KMS-11 (cell line): ENCODE results near the gene NXPH1.

Source experiments
- H2AFZ ChIP-seq: fragments of 200-600 bp; sonication (generic); 2 replicates; pipeline ENCODE4 v1.6.1; 2016; ENCODE audit warnings: antibody characterized with exemption, mixed run types, low read depth
- H3K27ac ChIP-seq: fragments of 200-600 bp; sonication (generic); 2 replicates; pipeline ENCODE4 v1.6.1; 2016; ENCODE audit warnings: mild to moderate bottlenecking, mixed run types
- H3K27me3 ChIP-seq: fragments of 200-600 bp; sonication (generic); 2 replicates; pipeline ENCODE4 v1.6.1; 2017; ENCODE audit warnings: mild to moderate bottlenecking, low read depth, mixed run types, moderate library complexity; ENCODE audit not compliant: insufficient read depth
- H3K36me3 ChIP-seq: fragments of 200-600 bp; sonication (generic); 2 replicates; pipeline ENCODE4 v1.6.1; 2017; ENCODE audit warnings: mild to moderate bottlenecking, mixed run types; ENCODE audit not compliant: insufficient read depth
- H3K4me1 ChIP-seq: fragments of 200-600 bp; sonication (generic); 2 replicates; pipeline ENCODE4 v1.6.1; 2016; ENCODE audit warnings: mild to moderate bottlenecking, low read depth, mixed run types; ENCODE audit not compliant: poor library complexity, severe bottlenecking
- H3K4me2 ChIP-seq: fragments of 200-600 bp; sonication (generic); 2 replicates; pipeline ENCODE4 v1.7.0; 2016; ENCODE audit warnings: mild to moderate bottlenecking, mixed run types
- H3K4me3 ChIP-seq: fragments of 200-600 bp; sonication (generic); IDR thresholded peaks from 2 replicates; pipeline ENCODE4 v1.6.1; 2017; ENCODE audit warnings: low read depth, low read length, mixed read lengths; ENCODE audit not compliant: insufficient read depth
- H3K79me2 ChIP-seq: fragments of 200-600 bp; sonication (generic); 2 replicates; pipeline ENCODE4 v1.6.1; 2016; ENCODE audit warnings: low read depth, mixed run types; ENCODE audit not compliant: insufficient read depth
- H3K9ac ChIP-seq: fragments of 200-600 bp; sonication (generic); 2 replicates; pipeline ENCODE4 v1.6.1; 2016; ENCODE audit warnings: mild to moderate bottlenecking, mixed run types
- H4K20me1 ChIP-seq: fragments of 200-600 bp; sonication (generic); 2 replicates; pipeline ENCODE4 v1.6.1; 2016; ENCODE audit warnings: mild to moderate bottlenecking, mixed run types; ENCODE audit not compliant: insufficient read depth
- CTCF ChIP-seq: fragments of 200-600 bp; sonication (generic); conservative IDR thresholded peaks from 2 replicates; pipeline ENCODE4 v1.6.1; 2017; ENCODE audit warnings: low read depth, mild to moderate bottlenecking, antibody characterized with exemption, low read length, moderate library complexity, mixed read lengths

NXPH1 gene

GRCh38 chr7:8480527-8480926 lies 47.1 kb downstream of the NXPH1 start:
- H4K20me1 ChIP-seq, result no peaks in the 10 kb centered on the region
- H3K27me3 ChIP-seq, result no peaks in the 10 kb centered on the region
- no peak overlapping the region for H2AFZ ChIP-seq
- TF ChIP-seq CTCF, result no peak
- no peaks in the 10 kb centered on the region for H3K36me3 ChIP-seq
- no peaks in the 10 kb centered on the region for H3K79me2 ChIP-seq
- no peak overlapping the region for H3K9ac ChIP-seq
- H3K4me3 ChIP-seq, result no peak overlapping the region
- no peak overlapping the region for H3K4me2 ChIP-seq
- H3K4me1 ChIP-seq, result no peaks in the 10 kb centered on the region
- no peak overlapping the region for H3K27ac ChIP-seq

GRCh38 chr7:8481096-8481495 lies 47.7 kb downstream of the NXPH1 start:
- Histone ChIP-seq H3K4me1 (no peaks in the 10 kb centered on the region), H4K20me1 (no peaks in the 10 kb centered on the region), H3K27ac (no peak overlapping the region), H3K36me3 (no peaks in the 10 kb centered on the region), H3K79me2 (no peaks in the 10 kb centered on the region), H3K4me2 (no peak overlapping the region), H3K27me3 (no peaks in the 10 kb centered on the region), H3K9ac (no peak overlapping the region), H3K4me3 (no peak overlapping the region), H2AFZ (no peak overlapping the region)
- TF ChIP-seq CTCF, result no peak

- Histone ChIP-seq H3K27ac (no peak overlapping the region), H4K20me1 (no peaks in the 10 kb centered on the region), H3K36me3 (no peaks in the 10 kb centered on the region), H2AFZ (no peak overlapping the region), H3K79me2 (no peaks in the 10 kb centered on the region), H3K4me3 (no peak overlapping the region), H3K9ac (no peak overlapping the region), H3K27me3 (no peaks in the 10 kb centered on the region), H3K4me2 (no peak overlapping the region), H3K4me1 (no peaks in the 10 kb centered on the region)
- no peak for TF ChIP-seq CTCF
Measured at GRCh38 chr7:8481752-8482446, 48.5 kb downstream of the NXPH1 start.

GRCh38 chr7:8490391-8491045 lies 57.1 kb downstream of the NXPH1 start:
- no peak overlapping the region for H3K27ac ChIP-seq
- no peaks in the 10 kb centered on the region for H4K20me1 ChIP-seq
- H2AFZ ChIP-seq, result no peak overlapping the region
- H3K36me3 ChIP-seq, result no peaks in the 10 kb centered on the region
- H3K79me2 ChIP-seq, result no peaks in the 10 kb centered on the region
- no peak overlapping the region for H3K4me3 ChIP-seq
- no peaks in the 10 kb centered on the region for H3K4me1 ChIP-seq
- H3K4me2 ChIP-seq, result no peak overlapping the region
- H3K9ac ChIP-seq, result no peak overlapping the region
- no peaks in the 10 kb centered on the region for H3K27me3 ChIP-seq
- TF ChIP-seq CTCF, result no peak
